Ishikawa (cell line): Measurements from ENCODE around the gene IRAK2.
A peak's percentile ranks its signal among the peaks of the same experiment; 100 is the strongest.

Experiments used
- CEBPB ChIP-seq: IDR thresholded peaks from 2 replicates; pipeline ENCODE4 v1.6.1; 2012
- CREB1 ChIP-seq: IDR thresholded peaks from 2 replicates; pipeline ENCODE4 v1.6.1; 2012; ENCODE audit warnings: low read depth
- EGR1 ChIP-seq: IDR thresholded peaks from 2 replicates; pipeline ENCODE4 v1.6.1; 2012
- EP300 ChIP-seq: IDR thresholded peaks from 2 replicates; pipeline ENCODE4 v1.6.1; 2012; ENCODE audit warnings: borderline replicate concordance
- FOXM1 ChIP-seq: IDR thresholded peaks from 2 replicates; pipeline ENCODE4 v1.6.1; 2012; ENCODE audit warnings: low read depth, borderline replicate concordance
- MAX ChIP-seq: IDR thresholded peaks from 2 replicates; pipeline ENCODE4 v1.6.1; 2012
- NFIC ChIP-seq: IDR thresholded peaks from 2 replicates; pipeline ENCODE4 v1.6.1; 2012
- RAD21 ChIP-seq: IDR thresholded peaks from 2 replicates; pipeline ENCODE4 v1.6.1; 2012; ENCODE audit warnings: low read depth
- TAF1 ChIP-seq: IDR thresholded peaks from 2 replicates; pipeline ENCODE4 v1.6.1; 2012; ENCODE audit warnings: low read depth, mild to moderate bottlenecking
- TCF12 ChIP-seq: IDR thresholded peaks from 2 replicates; pipeline ENCODE4 v1.6.1; 2012; ENCODE audit warnings: low read depth
- TEAD4 ChIP-seq: IDR thresholded peaks from 2 replicates; pipeline ENCODE4 v1.6.1; 2012
- YY1 ChIP-seq: IDR thresholded peaks from 2 replicates; pipeline ENCODE4 v1.6.1; 2012; ENCODE audit warnings: low read depth
- ZBTB7A ChIP-seq: IDR thresholded peaks from 2 replicates; pipeline ENCODE4 v1.6.1; 2012; ENCODE audit warnings: low read depth
- TF ChIP-seq, protein P1 (sequence below): IDR thresholded peaks from 2 replicates; pipeline ENCODE4 v1.6.1; 2012; ENCODE audit warnings: low read depth, mild to moderate bottlenecking
- TF ChIP-seq, protein P2 (sequence below): IDR thresholded peaks from 2 replicates; pipeline ENCODE4 v1.6.1; 2012

The IRAK2 gene, protein sequence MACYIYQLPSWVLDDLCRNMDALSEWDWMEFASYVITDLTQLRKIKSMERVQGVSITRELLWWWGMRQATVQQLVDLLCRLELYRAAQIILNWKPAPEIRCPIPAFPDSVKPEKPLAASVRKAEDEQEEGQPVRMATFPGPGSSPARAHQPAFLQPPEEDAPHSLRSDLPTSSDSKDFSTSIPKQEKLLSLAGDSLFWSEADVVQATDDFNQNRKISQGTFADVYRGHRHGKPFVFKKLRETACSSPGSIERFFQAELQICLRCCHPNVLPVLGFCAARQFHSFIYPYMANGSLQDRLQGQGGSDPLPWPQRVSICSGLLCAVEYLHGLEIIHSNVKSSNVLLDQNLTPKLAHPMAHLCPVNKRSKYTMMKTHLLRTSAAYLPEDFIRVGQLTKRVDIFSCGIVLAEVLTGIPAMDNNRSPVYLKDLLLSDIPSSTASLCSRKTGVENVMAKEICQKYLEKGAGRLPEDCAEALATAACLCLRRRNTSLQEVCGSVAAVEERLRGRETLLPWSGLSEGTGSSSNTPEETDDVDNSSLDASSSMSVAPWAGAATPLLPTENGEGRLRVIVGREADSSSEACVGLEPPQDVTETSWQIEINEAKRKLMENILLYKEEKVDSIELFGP

GRCh38 chr3:10164546-10165393 is at the start of gene IRAK2:
IRAK2 (plus strand) TSS chr3:10164919; CDS start chr3:10164955, 36 bp downstream.
- TF ChIP-seq NFIC (no peak), TCF12 (no peak), FOXM1 (no peak), TEAD4 (no peak), ZBTB7A (no peak), TAF1 (no peak), MAX (no peak), RAD21 (no peak), CREB1 (no peak)

DNA sequence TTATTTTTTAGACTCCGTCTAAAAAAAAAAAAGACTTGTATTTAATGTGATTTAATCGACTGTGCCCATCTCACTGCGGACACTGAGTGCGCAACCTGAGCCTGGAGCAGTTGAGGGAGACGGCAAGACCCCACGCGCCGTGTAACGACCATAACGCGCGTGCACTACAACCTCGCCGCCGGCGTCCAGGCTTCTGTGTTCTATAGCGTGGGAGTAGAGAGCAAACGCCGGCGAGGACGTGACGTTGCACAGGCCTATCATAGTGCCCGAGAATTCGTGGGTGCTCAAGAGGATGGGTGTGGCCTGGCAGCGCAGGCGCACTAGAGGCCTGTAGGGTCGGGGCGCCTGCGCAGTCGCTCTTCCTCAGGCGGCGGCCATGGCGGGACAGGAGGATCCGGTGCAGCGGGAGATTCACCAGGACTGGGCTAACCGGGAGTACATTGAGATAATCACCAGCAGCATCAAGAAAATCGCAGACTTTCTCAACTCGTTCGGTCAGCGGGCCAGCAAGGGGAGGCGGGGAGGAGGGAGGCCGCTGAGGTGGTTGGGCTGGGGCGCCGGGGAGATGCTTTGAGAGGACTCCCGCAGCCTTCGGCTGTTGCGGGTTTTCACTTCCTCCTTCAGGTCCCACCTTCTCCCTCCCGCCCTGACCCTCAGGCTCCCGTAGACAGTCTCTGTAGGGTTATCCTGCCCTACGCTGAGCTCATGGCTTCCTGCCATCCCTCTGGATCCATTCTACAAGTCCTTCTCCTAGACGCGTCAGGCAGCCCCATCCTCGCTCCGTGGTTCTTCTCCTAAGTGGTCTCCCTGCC is 49.2 kb upstream of the IRAK2 start, which contains the start of gene BRK1:
BRK1 (plus strand) TSS at position 350 of the 812 bp plus-strand sequence; CDS start at position 377, 27 bp downstream.
- TF ChIP-seq MAX = peak; percentile 92
- 0 out of 2 replicates have a peak, but pooled peaks have one; percentile 40 for TF ChIP-seq TCF12
- peak; percentile 52; the same call in 1 of the 2 replicates for TF ChIP-seq CREB1
- TF ChIP-seq YY1 = peak; percentile 90
- peak; percentile 93 for TF ChIP-seq EGR1
- TF ChIP-seq EP300 = no peak
- peak; percentile 85 for TF ChIP-seq TAF1
- TF ChIP-seq, protein P1, sequence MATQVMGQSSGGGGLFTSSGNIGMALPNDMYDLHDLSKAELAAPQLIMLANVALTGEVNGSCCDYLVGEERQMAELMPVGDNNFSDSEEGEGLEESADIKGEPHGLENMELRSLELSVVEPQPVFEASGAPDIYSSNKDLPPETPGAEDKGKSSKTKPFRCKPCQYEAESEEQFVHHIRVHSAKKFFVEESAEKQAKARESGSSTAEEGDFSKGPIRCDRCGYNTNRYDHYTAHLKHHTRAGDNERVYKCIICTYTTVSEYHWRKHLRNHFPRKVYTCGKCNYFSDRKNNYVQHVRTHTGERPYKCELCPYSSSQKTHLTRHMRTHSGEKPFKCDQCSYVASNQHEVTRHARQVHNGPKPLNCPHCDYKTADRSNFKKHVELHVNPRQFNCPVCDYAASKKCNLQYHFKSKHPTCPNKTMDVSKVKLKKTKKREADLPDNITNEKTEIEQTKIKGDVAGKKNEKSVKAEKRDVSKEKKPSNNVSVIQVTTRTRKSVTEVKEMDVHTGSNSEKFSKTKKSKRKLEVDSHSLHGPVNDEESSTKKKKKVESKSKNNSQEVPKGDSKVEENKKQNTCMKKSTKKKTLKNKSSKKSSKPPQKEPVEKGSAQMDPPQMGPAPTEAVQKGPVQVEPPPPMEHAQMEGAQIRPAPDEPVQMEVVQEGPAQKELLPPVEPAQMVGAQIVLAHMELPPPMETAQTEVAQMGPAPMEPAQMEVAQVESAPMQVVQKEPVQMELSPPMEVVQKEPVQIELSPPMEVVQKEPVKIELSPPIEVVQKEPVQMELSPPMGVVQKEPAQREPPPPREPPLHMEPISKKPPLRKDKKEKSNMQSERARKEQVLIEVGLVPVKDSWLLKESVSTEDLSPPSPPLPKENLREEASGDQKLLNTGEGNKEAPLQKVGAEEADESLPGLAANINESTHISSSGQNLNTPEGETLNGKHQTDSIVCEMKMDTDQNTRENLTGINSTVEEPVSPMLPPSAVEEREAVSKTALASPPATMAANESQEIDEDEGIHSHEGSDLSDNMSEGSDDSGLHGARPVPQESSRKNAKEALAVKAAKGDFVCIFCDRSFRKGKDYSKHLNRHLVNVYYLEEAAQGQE = no peak
- no peak for TF ChIP-seq FOXM1
- 0 out of 2 replicates have a peak, but pooled peaks have one; percentile 3 for TF ChIP-seq CEBPB
- TF ChIP-seq ZBTB7A = no peak

GRCh38 chr3:10116138-10116460 is 48.6 kb upstream of the IRAK2 start:
- TF ChIP-seq, protein P2, sequence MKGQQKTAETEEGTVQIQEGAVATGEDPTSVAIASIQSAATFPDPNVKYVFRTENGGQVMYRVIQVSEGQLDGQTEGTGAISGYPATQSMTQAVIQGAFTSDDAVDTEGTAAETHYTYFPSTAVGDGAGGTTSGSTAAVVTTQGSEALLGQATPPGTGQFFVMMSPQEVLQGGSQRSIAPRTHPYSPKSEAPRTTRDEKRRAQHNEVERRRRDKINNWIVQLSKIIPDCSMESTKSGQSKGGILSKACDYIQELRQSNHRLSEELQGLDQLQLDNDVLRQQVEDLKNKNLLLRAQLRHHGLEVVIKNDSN = no peak
- no peak for TF ChIP-seq EGR1
- TF ChIP-seq TEAD4 = no peak
- TF ChIP-seq, protein P1 = no peak
- TF ChIP-seq MAX = no peak
- TF ChIP-seq NFIC = no peak
- no peak for TF ChIP-seq EP300
- TF ChIP-seq CEBPB = no peak
- TF ChIP-seq RAD21 = no peak
- TF ChIP-seq CREB1 = no peak
- TF ChIP-seq ZBTB7A = no peak

DNA sequence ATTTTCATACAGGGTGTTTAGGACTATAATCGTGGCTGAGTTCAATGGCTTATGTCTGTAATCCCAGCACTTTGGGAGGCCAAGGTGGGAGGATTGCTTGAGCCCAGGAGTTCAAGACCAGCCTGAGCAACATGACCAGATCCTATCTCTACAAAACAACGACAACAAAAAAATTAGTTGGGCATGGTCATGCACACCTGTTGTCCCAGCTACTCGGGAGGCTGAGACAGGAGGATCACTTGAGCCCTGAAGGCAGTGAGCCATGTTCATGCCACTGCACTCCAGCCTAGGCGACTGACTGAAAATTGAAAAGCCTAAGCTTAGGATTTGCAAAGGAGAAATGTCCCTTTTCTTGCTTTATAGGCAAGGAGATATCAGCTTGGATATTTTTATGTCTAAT is 47.8 kb upstream of the IRAK2 start:
- TF ChIP-seq NFIC (no peak), EGR1 (no peak), TEAD4 (no peak), YY1 (no peak), TAF1 (no peak), CREB1 (no peak), FOXM1 (no peak)
- TF ChIP-seq, protein P1 = no peak
